H1 (cell line): Measurements from ENCODE around the gene ST8SIA3. TPM values are rescaled to one million over a fixed set of nuclear protein-coding genes. Genes with fewer than 3 reads are reported as not detected.

ENCODE experiments used
- CTCF ChIA-PET: fragments of 300-600 bp; sonication (Branson Sonifier 250); formaldehyde crosslinking; loops from one replicate; lab custom pipeline; 2021; ENCODE audit not compliant: partially characterized antibody; lab: Charles Lee
- POLR2A ChIA-PET: fragments of 300-600 bp; sonication (Branson Sonifier 250); formaldehyde crosslinking; loops from one replicate; lab custom pipeline; 2021; ENCODE audit warnings: inconsistent platforms; ENCODE audit not compliant: partially characterized antibody; lab: Charles Lee
- DNase-seq, 2 experiments: peaks; one replicate each; pipeline versions ENCODE4 v3.0.0 to v3.0.0-alpha.2; 2010 to 2022; ENCODE audit warnings: low spot score in 2 of 2, low read depth in 1 of 2, mixed read lengths in 1 of 2
- FAIRE-seq: peaks from 2 replicates; lab custom pipeline; 2011; peaks lifted over from hg19 to GRCh38; lab: Jason Lieb, UNC
- H2AFZ ChIP-seq: 2 replicates; pipeline ENCODE4 v1.8.1; 2012; ENCODE audit warnings: low read length, inconsistent platforms
- H2AK5ac ChIP-seq: 2 replicates; pipeline ENCODE4 v1.6.1; 2013; ENCODE audit warnings: low read depth, low read length
- H2BK120ac ChIP-seq: replicated peaks from 2 replicates; pipeline ENCODE3; 2013; ENCODE audit warnings: low read depth, low read length, inconsistent platforms
- H2BK12ac ChIP-seq: 2 replicates; pipeline ENCODE4 v1.6.1; 2013; ENCODE audit warnings: low read depth, low read length
- H2BK15ac ChIP-seq: 2 replicates; pipeline ENCODE4 v1.6.1; 2013; ENCODE audit warnings: low read length
- H2BK20ac ChIP-seq: 2 replicates; pipeline ENCODE4 v1.6.1; 2013; ENCODE audit warnings: low read length
- H2BK5ac ChIP-seq: 2 replicates; pipeline ENCODE4 v1.6.1; 2013; ENCODE audit warnings: low read depth, low read length
- H3K14ac ChIP-seq: 2 replicates; pipeline ENCODE4 v1.6.1; 2013; ENCODE audit warnings: inconsistent platforms; ENCODE audit not compliant: insufficient read length
- H3K18ac ChIP-seq: 2 replicates; pipeline ENCODE4 v1.6.1; 2013; ENCODE audit warnings: low read length; ENCODE audit errors: extremely low read depth
- H3K23ac ChIP-seq: 2 replicates; pipeline ENCODE4 v1.6.1; 2013; ENCODE audit warnings: inconsistent platforms; ENCODE audit not compliant: insufficient read length
- H3K23me2 ChIP-seq: 2 replicates; pipeline ENCODE4 v1.6.1; 2013; ENCODE audit warnings: low read depth, low read length
- H3K27ac ChIP-seq: 2 replicates; pipeline ENCODE4 v1.6.1; 2011; ENCODE audit warnings: low read depth, low read length, inconsistent platforms
- H3K27me3 ChIP-seq, 4 experiments: replicated peaks in 1 of 4; 1 replicate in 1 of 4; 2 replicates in 3 of 4; pipeline versions ENCODE4 v1.6.1 to v1.8.1; 2011 to 2013; ENCODE audit warnings: low read length in 3 of 4, mild to moderate bottlenecking in 3 of 4, inconsistent platforms in 2 of 4, mixed read lengths in 2 of 4, moderate library complexity in 1 of 4; ENCODE audit not compliant: control insufficient read depth in 3 of 4, insufficient read depth in 3 of 4; ENCODE audit errors: extremely low read depth in 1 of 4
- H3K36me3 ChIP-seq, 4 experiments: 2 replicates each; pipeline versions ENCODE4 v1.6.1 to v1.8.1; 2011 to 2013; ENCODE audit warnings: mild to moderate bottlenecking in 4 of 4, low read length in 3 of 4, moderate library complexity in 2 of 4, control low read depth in 1 of 4, inconsistent platforms in 1 of 4; ENCODE audit not compliant: insufficient read depth in 4 of 4, control insufficient read depth in 2 of 4
- H3K4ac ChIP-seq: replicated peaks from 2 replicates; pipeline ENCODE3; 2013; ENCODE audit warnings: low read length, low read depth, mixed read lengths, inconsistent platforms; ENCODE audit not compliant: insufficient read length
- H3K4me1 ChIP-seq, 4 experiments: replicated peaks in 1 of 4; 1 replicate in 1 of 4; 2 replicates in 3 of 4; pipeline versions ENCODE4 v1.6.1 to v1.8.1; 2011 to 2013; ENCODE audit warnings: low read length in 3 of 4, inconsistent platforms in 2 of 4, mixed read lengths in 1 of 4; ENCODE audit not compliant: insufficient read depth in 4 of 4, control insufficient read depth in 3 of 4
- H3K4me2 ChIP-seq, 2 experiments: 2 replicates each; pipeline versions ENCODE4 v1.6.1 to v1.8.1; 2011 to 2013; ENCODE audit warnings: low read depth in 2 of 2, low read length in 2 of 2, control low read depth in 1 of 2, inconsistent platforms in 1 of 2, mild to moderate bottlenecking in 1 of 2; ENCODE audit not compliant: insufficient read depth in 1 of 2
- H3K4me3 ChIP-seq, 4 experiments: fragments of 200-600, 300-600 bp in 1 of 4; sonication (generic), shearing (Covaris generic), sonication (Bioruptor Twin) in 1 of 4; 2 replicates each; pipeline versions ENCODE4 v1.5.1 to v1.8.1; 2011 to 2016; ENCODE audit warnings: low read length in 4 of 4, low read depth in 3 of 4, control low read depth in 2 of 4, inconsistent platforms in 2 of 4, mild to moderate bottlenecking in 2 of 4, mixed read lengths in 1 of 4, moderate library complexity in 1 of 4; ENCODE audit not compliant: insufficient read depth in 2 of 4; ENCODE audit errors: extremely low read depth in 1 of 4
- H3K56ac ChIP-seq: replicated peaks from 2 replicates; pipeline ENCODE3; 2013; ENCODE audit warnings: low read depth, mild to moderate bottlenecking, mixed read lengths, low read length, inconsistent platforms; ENCODE audit not compliant: insufficient read length
- H3K79me1 ChIP-seq: 2 replicates; pipeline ENCODE4 v1.6.1; 2013; ENCODE audit warnings: low read depth, low read length, control low read depth
- H3K79me2 ChIP-seq, 2 experiments: 2 replicates each; pipeline versions ENCODE4 v1.6.1 to v1.8.1; 2012 to 2013; ENCODE audit warnings: low read length in 2 of 2, mild to moderate bottlenecking in 2 of 2, inconsistent platforms in 1 of 2; ENCODE audit not compliant: insufficient read depth in 2 of 2, control insufficient read depth in 1 of 2
- H3K9ac ChIP-seq, 4 experiments: replicated peaks in 1 of 4; 1 replicate in 1 of 4; 2 replicates in 3 of 4; pipeline versions ENCODE4 v1.6.1 to v1.8.1; 2011 to 2013; ENCODE audit warnings: low read depth in 3 of 4, low read length in 3 of 4, control low read depth in 2 of 4, mild to moderate bottlenecking in 2 of 4, moderate library complexity in 2 of 4, inconsistent platforms in 1 of 4; ENCODE audit errors: extremely low read depth in 1 of 4
- H3K9me3 ChIP-seq, 2 experiments: 2 replicates each; pipeline versions ENCODE4 v1.6.1 to v1.8.1; 2012 to 2013; ENCODE audit warnings: mild to moderate bottlenecking in 2 of 2, moderate library complexity in 2 of 2, control low read depth in 1 of 2, inconsistent platforms in 1 of 2, low read depth in 1 of 2, low read length in 1 of 2, mixed read lengths in 1 of 2; ENCODE audit not compliant: insufficient read depth in 2 of 2
- H4K20me1 ChIP-seq, 2 experiments: replicated peaks in 1 of 2; 2 replicates each; pipeline versions ENCODE3 to v1.8.1; 2011 to 2013; ENCODE audit warnings: inconsistent platforms in 2 of 2, low read length in 2 of 2, mild to moderate bottlenecking in 1 of 2; ENCODE audit not compliant: insufficient read depth in 2 of 2, control insufficient read depth in 1 of 2
- H4K5ac ChIP-seq: 2 replicates; pipeline ENCODE4 v1.6.1; 2013; ENCODE audit warnings: low read length, low read depth, mixed read lengths, inconsistent platforms; ENCODE audit not compliant: insufficient read length
- H4K8ac ChIP-seq: 2 replicates; pipeline ENCODE4 v1.8.0; 2013; ENCODE audit warnings: mild to moderate bottlenecking, moderate library complexity, low read length, inconsistent platforms; ENCODE audit not compliant: insufficient read depth; ENCODE audit errors: extremely low read depth
- H4K91ac ChIP-seq: replicated peaks from 2 replicates; pipeline ENCODE3; 2013; ENCODE audit warnings: low read length, mixed read lengths, inconsistent platforms; ENCODE audit not compliant: insufficient read length
- CHD2 ChIP-seq: IDR thresholded peaks from 2 replicates; pipeline ENCODE4 v1.6.1; 2012; ENCODE audit warnings: low read length, improper control_type of control experiment
- EP300 ChIP-seq, 2 experiments: IDR thresholded peaks; 1 replicate in 1 of 2; 2 replicates in 1 of 2; pipeline ENCODE4 v1.6.1; 2011 to 2012; ENCODE audit warnings: low read depth in 2 of 2, low read length in 2 of 2, mild to moderate bottlenecking in 2 of 2, borderline replicate concordance in 1 of 2, inconsistent platforms in 1 of 2, moderate library complexity in 1 of 2
- KDM1A ChIP-seq: fragments of 200-600, 300-600 bp; sonication (generic); IDR thresholded peaks from 2 replicates; pipeline ENCODE4 v1.7.1; 2016; ENCODE audit warnings: mild to moderate bottlenecking, low read length, borderline replicate concordance
- PHF8 ChIP-seq: fragments of 200-600 bp; sonication (generic); conservative IDR thresholded peaks from 2 replicates; pipeline ENCODE4 v1.7.1; 2012; ENCODE audit warnings: low read depth, mild to moderate bottlenecking, inconsistent platforms, low read length, moderate library complexity
- RBBP5 ChIP-seq: IDR thresholded peaks from 2 replicates; pipeline ENCODE4 v1.7.1; 2012; ENCODE audit warnings: low read depth, mild to moderate bottlenecking, inconsistent platforms, low read length, moderate library complexity, borderline replicate concordance
- SUZ12 ChIP-seq: fragments of 200-600 bp; sonication (generic); IDR thresholded peaks from 2 replicates; pipeline ENCODE4 v1.6.1; 2012; ENCODE audit warnings: mild to moderate bottlenecking, inconsistent platforms, low read length, moderate library complexity, mixed read lengths
- TCF12 ChIP-seq: IDR thresholded peaks from 2 replicates; pipeline ENCODE4 v1.6.1; 2011; ENCODE audit warnings: low read depth, mild to moderate bottlenecking, low read length
- WGBS, 2 experiments: shearing (Covaris generic) in 1 of 2; methylation state at CpG; one replicate each; pipeline versions ENCODE4 v1.1.6 to v1.1.7; 2013 to 2015; ENCODE audit warnings: low lambda C conversion rate in 2 of 2, mixed read lengths in 2 of 2, inconsistent platforms in 1 of 2, low coverage in 1 of 2, missing lambda C conversion rate in 1 of 2; ENCODE audit not compliant: insufficient replicate concordance in 2 of 2, insufficient coverage in 1 of 2, insufficient read length in 1 of 2; ENCODE audit errors: extremely low coverage in 1 of 2, missing lambda C conversion rate in 1 of 2; 5-methylcytosine and 5-hydroxymethylcytosine counted together
- polyA plus RNA-seq, 7 experiments: library from polyadenylated mRNA; depleted of rRNA in 3 of 7; stranded (reverse) in 5 of 7; unstranded in 2 of 7; fragments of >200 nt in 5 of 7; fragments of 200-250 nt in 2 of 7; gene quantifications; 1 replicate in 5 of 7; 2 replicates in 1 of 7; 4 replicates in 1 of 7; pipeline versions ENCODE4 v1.2.1 to v1.2.3, GENCODE V29; 2011 to 2013; ENCODE audit warnings: missing spikeins in 2 of 7, mixed read lengths in 2 of 7
- total RNA-seq: library from RNA; stranded (reverse); fragmentation: NEBNext Ultra II Directional; extraction: Animal tissue kit (Norgen Biotek cat#: 25700); gene quantifications from 2 replicates; pipeline ENCODE4 v1.2.1, GENCODE V29; 2021

Gene ST8SIA3
- total and polyA plus RNA-seq, 2 of the 8 experiments (the other 6 are each of a cell fraction or from before 2014, with no cell fraction given), result 1.2 to 3.7 TPM

- H2BK20ac ChIP-seq, result no peak overlapping the region
- H3K9ac ChIP-seq, result no peak overlapping the region
- CTCF ChIA-PET, result interaction anchor here (0.7 to 1.3 kb wide), 4 partner anchors 11 to 365 kb away, joined by 3 to 5 read pairs (median 4); no protein-coding TSS in a partner anchor
- no peak overlapping the region for H2BK5ac ChIP-seq
- no peaks in the 10 kb centered on the region for H3K27me3 ChIP-seq
- no peak for FAIRE-seq
- POLR2A ChIA-PET, result interaction anchor here (0.6 kb wide), 1 partner anchor 59 kb away, joined by 3 read pairs; no protein-coding TSS in a partner anchor
- no peak overlapping the region for H2BK12ac ChIP-seq
- H4K5ac ChIP-seq, result no peak overlapping the region
- H2BK120ac ChIP-seq, result no peak overlapping the region
- H3K27ac ChIP-seq, result no peak overlapping the region
- no peaks in the 10 kb centered on the region for H3K36me3 ChIP-seq
- no peaks in the 10 kb centered on the region for H3K79me1 ChIP-seq
- H3K79me2 ChIP-seq, result no peaks in the 10 kb centered on the region
- H4K91ac ChIP-seq, result no peak overlapping the region
- no peaks in the 10 kb centered on the region for H4K20me1 ChIP-seq
- WGBS, 2 experiments, result 91% methylated on average over 9 of the region's 9 CpGs; no CpG with 5 or more reads in 1 of the 2 experiments
- H3K56ac ChIP-seq, result no peak overlapping the region
- no peak overlapping the region for H3K4ac ChIP-seq
- no peak overlapping the region for H3K14ac ChIP-seq
- no peaks in the 10 kb centered on the region for H3K4me1 ChIP-seq
- H3K23ac ChIP-seq, result no peak overlapping the region
- H2AFZ ChIP-seq, result no peak overlapping the region
- no peaks in the 10 kb centered on the region for H3K9me3 ChIP-seq
- H2BK15ac ChIP-seq, result no peak overlapping the region
- no peak for DNase-seq
- H2AK5ac ChIP-seq, result no peak overlapping the region
- H3K18ac ChIP-seq, result no peak overlapping the region
- H3K4me2 ChIP-seq, result no peak overlapping the region
- no peak overlapping the region for H3K4me3 ChIP-seq
- no peak overlapping the region for H4K8ac ChIP-seq
- H3K23me2 ChIP-seq, result no peaks in the 10 kb centered on the region
- TF ChIP-seq RBBP5 (no peak), EP300 (IDR thresholded peaks at IDR 0.05; ENCODE audit: borderline replicate concordance in 1 of 2, low read depth in 2 of 2, low read length in 2 of 2) (no peak), CHD2 (no peak), KDM1A (no peak), TCF12 (no peak), SUZ12 (no peak), PHF8 (no peak)
Measured at GRCh38 chr18:57372444-57372843, 20.1 kb downstream of the ST8SIA3 start.
